T-cell (primary cell): Measurements from ENCODE around the gene NRL. TPM values are rescaled to one million over a fixed set of nuclear protein-coding genes. Genes with fewer than 3 reads are reported as not detected.

Experiments
- ATAC-seq, 4 experiments: fragments of 200-7000 bp in 3 of 4; fragments of 150-1000 bp in 1 of 4; cut with Tn5 transposase; replicated peaks in 1 of 4; 1 replicate in 3 of 4; 2 replicates in 1 of 4; pipeline ENCODE4 v1.10.0; 2021; ENCODE audit warnings: moderate library complexity in 3 of 4, mild to moderate bottlenecking in 2 of 4, moderate number of reproducible peaks in 1 of 4
- CTCF ChIA-PET, 2 donors: fragments of 300-600 bp; sonication (Branson Sonifier 250); formaldehyde crosslinking; loops; one replicate each; lab custom pipeline; 2022; ENCODE audit warnings: antibody characterized with exemption in 2 of 2; lab: Charles Lee
- POLR2A ChIA-PET, 2 donors: fragments of 300-600 bp; sonication (Branson Sonifier 250); formaldehyde crosslinking; loops; one replicate each; lab custom pipeline; 2022; ENCODE audit warnings: antibody characterized with exemption in 2 of 2; lab: Charles Lee
- DNase-seq, 35 experiments: peaks; one replicate each; pipeline versions ENCODE4 v3.0.0 to v3.0.0-alpha.2; 2013 to 2023
- H3K27ac ChIP-seq: one replicate; pipeline ENCODE4 v1.5.1; 2013; ENCODE audit warnings: low read length
- H3K27me3 ChIP-seq, 2 experiments: replicated peaks in 1 of 2; 1 replicate in 1 of 2; 2 replicates in 1 of 2; pipeline versions ENCODE4 v1.6.1 to v1.7.0; 2013; ENCODE audit warnings: low read length in 1 of 2, mixed read lengths in 1 of 2; ENCODE audit not compliant: control insufficient read depth in 2 of 2, insufficient read depth in 2 of 2; ENCODE audit errors: extremely low read depth in 1 of 2
- H3K36me3 ChIP-seq, 2 donors: 1 replicate in 1 of 2; 2 replicates in 1 of 2; pipeline versions ENCODE4 v1.6.1 to v1.7.0; 2013; ENCODE audit warnings: low read length in 1 of 2; ENCODE audit not compliant: control insufficient read depth in 2 of 2, insufficient read depth in 1 of 2; ENCODE audit errors: extremely low read depth in 1 of 2
- H3K4me1 ChIP-seq, 2 experiments: 1 replicate in 1 of 2; 2 replicates in 1 of 2; pipeline versions ENCODE4 v1.6.1 to v1.7.0; 2013; ENCODE audit warnings: low read length in 2 of 2, mixed read lengths in 1 of 2; ENCODE audit not compliant: insufficient read depth in 2 of 2, control insufficient read depth in 1 of 2; ENCODE audit errors: extremely low read depth in 1 of 2
- H3K4me3 ChIP-seq, 2 donors: 1 replicate in 1 of 2; 2 replicates in 1 of 2; pipeline versions ENCODE4 v1.5.1 to v1.7.0; 2013; ENCODE audit warnings: mild to moderate bottlenecking in 2 of 2, low read length in 1 of 2, moderate library complexity in 1 of 2; ENCODE audit not compliant: control insufficient read depth in 1 of 2; ENCODE audit errors: extremely low read depth in 1 of 2
- H3K9me3 ChIP-seq: 2 replicates; pipeline ENCODE4 v1.7.0; 2013
- H3K27ac Mint-ChIP-seq, 2 donors: one replicate each; pipeline ENCODE4 v1.8.0; 2020 to 2021; ENCODE audit warnings: mild to moderate bottlenecking in 2 of 2, mixed read lengths in 2 of 2
- H3K27me3 Mint-ChIP-seq, 2 donors: one replicate each; pipeline ENCODE4 v1.8.0; 2021 to 2022; ENCODE audit warnings: mixed read lengths in 2 of 2
- H3K36me3 Mint-ChIP-seq: one replicate; pipeline ENCODE4 v1.8.0; 2021; ENCODE audit warnings: mixed read lengths
- H3K4me1 Mint-ChIP-seq, 3 donors: one replicate each; pipeline ENCODE4 v1.8.0; 2020 to 2022; ENCODE audit warnings: mixed read lengths in 3 of 3, mild to moderate bottlenecking in 1 of 3
- H3K4me3 Mint-ChIP-seq, 3 donors: one replicate each; pipeline ENCODE4 v1.8.0; 2020 to 2022; ENCODE audit warnings: mild to moderate bottlenecking in 3 of 3, mixed read lengths in 3 of 3, moderate library complexity in 3 of 3
- H3K9me3 Mint-ChIP-seq, 3 donors: one replicate each; pipeline ENCODE4 v1.8.0; 2020 to 2022; ENCODE audit warnings: mixed read lengths in 3 of 3
- WGBS: methylation state at CpG from one replicate; pipeline ENCODE4 v1.1.5; 2013; ENCODE audit warnings: missing lambda C conversion rate; ENCODE audit not compliant: insufficient coverage; 5-methylcytosine and 5-hydroxymethylcytosine counted together
- total RNA-seq, 35 experiments: library from RNA in 6 of 35; stranded (reverse) in 6 of 35; fragments of 120-200 nt in 1 of 35; gene quantifications; one replicate each; pipeline versions ENCODE4 v1.2.1 to v1.2.4 and lab custom pipeline; 2013 to 2026

Gene NRL
- total RNA-seq, 5 donors from 2014 or later (not counting 1 experiment from before 2014, with no cell fraction given) = 1.9 to 3.7 (median 3.4) TPM

GRCh38 chr14:24132061-24132685 lies 17.4 kb upstream of the NRL start:
- WGBS = 35% methylated on average over 23 of the region's 24 CpGs
- no peaks in the 10 kb centered on the region for H3K9me3 ChIP-seq
- peaks cover 34 to 39% (median 34%) of the 10 kb centered on the region in 3 donors for H3K4me1 Mint-ChIP-seq
- ATAC-seq (peak in 2 of 4 experiments; percentile 19 to 24), DNase-seq (peak in 19 of 35 experiments; percentile 20 to 55 (median 33))
- peaks cover 0 to 2% of the 10 kb centered on the region in 2 donors for H3K36me3 ChIP-seq
- no peaks in the 10 kb centered on the region for H3K27me3 ChIP-seq
- H3K4me3 ChIP-seq = no peak overlapping the region
- H3K9me3 Mint-ChIP-seq = no peaks in the 10 kb centered on the region
- ChIA-PET POLR2A (no interaction called here), CTCF (no interaction called here)
- peak overlapping the region; percentile 91 to 94 for H3K27ac Mint-ChIP-seq
- H3K36me3 Mint-ChIP-seq = peaks cover 2% of the 10 kb centered on the region
- H3K27ac ChIP-seq = peak overlapping the region; percentile 67
- H3K4me1 ChIP-seq = peaks cover 17 to 32% of the 10 kb centered on the region in 2 experiments
- H3K27me3 Mint-ChIP-seq = no peaks in the 10 kb centered on the region
- peak overlapping the region; percentile 9 to 61 (median 13) for H3K4me3 Mint-ChIP-seq

- 98% methylated on average over 10 of the region's 15 CpGs for WGBS
- Mint-ChIP-seq H3K36me3 (no peaks in the 10 kb centered on the region), H3K27ac (peak overlapping the region; percentile 91 to 94), H3K9me3 (no peaks in the 10 kb centered on the region), H3K27me3 (no peaks in the 10 kb centered on the region), H3K4me3 (peak overlapping the region in 1 of 3 donors; percentile 61), H3K4me1 (peaks cover 27 to 32% (median 28%) of the 10 kb centered on the region in 3 donors)
- Histone ChIP-seq H3K4me1 (peaks cover 12 to 26% of the 10 kb centered on the region in 2 experiments), H3K27ac (peak overlapping the region; percentile 67), H3K9me3 (no peaks in the 10 kb centered on the region), H3K4me3 (no peak overlapping the region), H3K27me3 (no peaks in the 10 kb centered on the region), H3K36me3 (no peaks in the 10 kb centered on the region)
- ChIA-PET POLR2A (no interaction called here), CTCF (interaction anchor here in 1 of 2 donors (1.3 kb wide), 1 partner anchor 16 kb away, joined by 3 read pairs; no protein-coding TSS in a partner anchor)
- DNase-seq (no peak), ATAC-seq (no peak)
Measured at GRCh38 chr14:24131549-24131966, 16.8 kb upstream of the NRL start.

- H3K9me3 Mint-ChIP-seq = no peaks in the 10 kb centered on the region
- peaks cover 27 to 30% (median 27%) of the 10 kb centered on the region in 3 donors for H3K4me1 Mint-ChIP-seq
- H3K4me3 ChIP-seq = no peak overlapping the region
- no peaks in the 10 kb centered on the region for H3K36me3 ChIP-seq
- ChIA-PET POLR2A (no interaction called here), CTCF (interaction anchor here in 1 of 2 donors (1.3 kb wide), 1 partner anchor 16 kb away, joined by 3 read pairs; no protein-coding TSS in a partner anchor)
- H3K9me3 ChIP-seq = no peaks in the 10 kb centered on the region
- H3K27ac ChIP-seq = no peak overlapping the region
- H3K27me3 ChIP-seq = no peaks in the 10 kb centered on the region
- peak overlapping the region; percentile 77 to 80 for H3K27ac Mint-ChIP-seq
- DNase-seq (no peak), ATAC-seq (no peak)
- peaks cover 11 to 23% of the 10 kb centered on the region in 2 experiments for H3K4me1 ChIP-seq
- WGBS = 73% methylated on average over 3 of the region's 7 CpGs
- H3K4me3 Mint-ChIP-seq = no peak overlapping the region
- H3K36me3 Mint-ChIP-seq = no peaks in the 10 kb centered on the region
- H3K27me3 Mint-ChIP-seq = no peaks in the 10 kb centered on the region
Measured at GRCh38 chr14:24130717-24131548, 16.2 kb upstream of the NRL start.

- Histone ChIP-seq H3K4me3 (no peak within 1 kb of the TSS), H3K27ac (no peak within 1 kb of the TSS), H3K36me3 (no peaks in the 10 kb centered on the region), H3K27me3 (no peaks in the 10 kb centered on the region), H3K9me3 (no peaks in the 10 kb centered on the region), H3K4me1 (peaks cover 9 to 20% of the 10 kb centered on the region in 2 experiments)
- WGBS = 96% methylated on average over 4 of the region's 5 CpGs
- peak within 1 kb of the TSS; percentile 77 to 80 for H3K27ac Mint-ChIP-seq
- CTCF ChIA-PET = interaction anchor here in 1 of 2 donors (1.3 kb wide), 1 partner anchor 15 kb away, joined by 3 read pairs; no protein-coding TSS in a partner anchor
- DNase-seq = no peak
- ATAC-seq = no peak
- no peaks in the 10 kb centered on the region for H3K27me3 Mint-ChIP-seq
- POLR2A ChIA-PET = interaction anchor here in 1 of 2 donors (0.7 kb wide), 1 partner anchor 14 kb away, joined by 4 read pairs; no protein-coding TSS in a partner anchor
- H3K4me3 Mint-ChIP-seq = no peak within 1 kb of the TSS
- H3K4me1 Mint-ChIP-seq = peaks cover 23 to 28% (median 24%) of the 10 kb centered on the region in 3 donors
- H3K36me3 Mint-ChIP-seq = no peaks in the 10 kb centered on the region
- no peaks in the 10 kb centered on the region for H3K9me3 Mint-ChIP-seq
Measured at GRCh38 chr14:24130380-24130716, 15.6 kb upstream of the NRL start, which contains the start of gene FITM1. TSS of gene FITM1 (plus strand) at chr14:24130659. CDS start at chr14:24131564, 905 bp downstream.

GRCh38 chr14:24129410-24129998 lies 14.8 kb upstream of the NRL start:
- no peak overlapping the region for H3K27ac ChIP-seq

More at GRCh38 chr14:24129410-24129998, 14.8 kb upstream of the NRL start:
- DNase-seq (no peak), ATAC-seq (no peak)
- no peaks in the 10 kb centered on the region for H3K27me3 Mint-ChIP-seq
- H3K27me3 ChIP-seq = no peaks in the 10 kb centered on the region
- ChIA-PET CTCF (interaction anchor here (0.6 to 1.3 kb wide), 2 partner anchors 13 to 21 kb away, joined by 5 to 6 read pairs; no protein-coding TSS in a partner anchor), POLR2A (interaction anchor here (0.6 to 0.8 kb wide), 3 partner anchors 13 to 25 kb away, joined by 4 to 5 read pairs (median 4); no protein-coding TSS in a partner anchor)
- no peak overlapping the region for H3K27ac Mint-ChIP-seq
- peaks cover 17 to 24% (median 20%) of the 10 kb centered on the region in 3 donors for H3K4me1 Mint-ChIP-seq
- H3K9me3 Mint-ChIP-seq = no peaks in the 10 kb centered on the region
- 100% methylated on average over 2 of the region's 8 CpGs for WGBS
- H3K36me3 Mint-ChIP-seq = no peaks in the 10 kb centered on the region
- H3K4me3 Mint-ChIP-seq = no peak overlapping the region
- H3K4me1 ChIP-seq = peaks cover 8 to 17% of the 10 kb centered on the region in 2 experiments
- H3K36me3 ChIP-seq = no peaks in the 10 kb centered on the region
- H3K9me3 ChIP-seq = no peaks in the 10 kb centered on the region
- no peak overlapping the region for H3K4me3 ChIP-seq
